GM19351 (cell line): ENCODE measurements around the gene MUC6.

Source experiments
- ATAC-seq: cut with Tn5 transposase; IDR thresholded peaks from one replicate; pipeline ENCODE4 v1.9.1; 2021; ENCODE audit warnings: mild to moderate bottlenecking, moderate library complexity; ENCODE audit not compliant: unreplicated experiment

The MUC6 gene

GRCh38 chr11:1010551-1011319 is 25.8 kb downstream of the MUC6 start:
- ATAC-seq: no peak

- no peak for ATAC-seq
Measured at GRCh38 chr11:1009991-1010390, 26.5 kb downstream of the MUC6 start.

GRCh38 chr11:1009371-1009770 is 27.1 kb downstream of the MUC6 start:
- ATAC-seq: no peak

GRCh38 chr11:1008803-1009145 is 27.7 kb downstream of the MUC6 start:
- no peak for ATAC-seq

GRCh38 chr11:1008001-1008802 is 28.3 kb downstream of the MUC6 start:
- ATAC-seq: no peak

GRCh38 chr11:1007279-1007678 is 29.2 kb downstream of the MUC6 start:
- no peak for ATAC-seq

- ATAC-seq: no peak
Measured at GRCh38 chr11:1006762-1007161, 29.8 kb downstream of the MUC6 start.

- no peak for ATAC-seq
Measured at GRCh38 chr11:1005928-1006327, 30.6 kb downstream of the MUC6 start.

- ATAC-seq: no peak
Measured at GRCh38 chr11:1003159-1003558, 33.4 kb downstream of the MUC6 start.

GRCh38 chr11:1002406-1002984 is 34.0 kb downstream of the MUC6 start:
- no peak for ATAC-seq

- ATAC-seq: no peak
Measured at GRCh38 chr11:1001617-1002405, 34.7 kb downstream of the MUC6 start.

GRCh38 chr11:1000357-1001278 is 35.9 kb downstream of the MUC6 start:
- ATAC-seq: no peak

GRCh38 chr11:999009-999408 is 37.5 kb downstream of the MUC6 start:
- no peak for ATAC-seq

GRCh38 chr11:997907-998306 is 38.6 kb downstream of the MUC6 start:
- no peak for ATAC-seq

- ATAC-seq: no peak
Measured at GRCh38 chr11:996681-997080, 39.8 kb downstream of the MUC6 start.

- ATAC-seq: peak; percentile 78
Measured at GRCh38 chr11:995752-996420, 40.6 kb downstream of the MUC6 start.

- no peak for ATAC-seq
Measured at GRCh38 chr11:995044-995751, 41.3 kb downstream of the MUC6 start.

GRCh38 chr11:993632-994167 is 42.8 kb downstream of the MUC6 start:
- ATAC-seq: no peak

GRCh38 chr11:992577-992976 is 43.9 kb downstream of the MUC6 start:
- ATAC-seq: no peak
